DND-41 (cell line): ENCODE results near the gene CLASP1.

ENCODE experiments used
- ATAC-seq: fragments of 200-7000 bp; cut with Tn5 transposase; 3 replicates; pipeline ENCODE4 v1.9.1; 2021; ENCODE audit warnings: low read depth; ENCODE audit not compliant: insufficient read depth
- DNase-seq: peaks from one replicate; pipeline ENCODE4 v3.0.0-alpha.2; 2020
- H2AFZ ChIP-seq: 2 replicates; pipeline ENCODE4 v1.6.0; 2012; ENCODE audit warnings: low read depth, low read length
- H3K27ac ChIP-seq: 2 replicates; pipeline ENCODE4 v1.5.1; 2012; ENCODE audit warnings: low read length, inconsistent platforms
- H3K27me3 ChIP-seq: fragments of 200-600 bp; sonication (generic); 2 replicates; pipeline ENCODE4 v1.6.0; 2012; ENCODE audit warnings: low read length, mild to moderate bottlenecking, inconsistent platforms; ENCODE audit not compliant: insufficient read depth, poor library complexity
- H3K36me3 ChIP-seq: 2 replicates; pipeline ENCODE4 v1.5.1; 2012; ENCODE audit warnings: low read length, inconsistent platforms; ENCODE audit not compliant: insufficient read depth
- H3K4me1 ChIP-seq: 2 replicates; pipeline ENCODE4 v1.5.1; 2012; ENCODE audit warnings: mild to moderate bottlenecking, low read length; ENCODE audit not compliant: insufficient read depth
- H3K4me2 ChIP-seq: 2 replicates; pipeline ENCODE4 v1.6.0; 2012; ENCODE audit warnings: mild to moderate bottlenecking, moderate library complexity, low read length, inconsistent platforms; ENCODE audit not compliant: insufficient read depth
- H3K4me3 ChIP-seq, 2 experiments: fragments of 200-600 bp in 1 of 2; shearing (Covaris generic) in 1 of 2; 2 replicates each; pipeline ENCODE4 v1.5.1; 2012 to 2016; ENCODE audit warnings: inconsistent platforms in 2 of 2, low read length in 2 of 2, mild to moderate bottlenecking in 2 of 2, low read depth in 1 of 2, moderate library complexity in 1 of 2
- H3K79me2 ChIP-seq: 2 replicates; pipeline ENCODE4 v1.6.0; 2012; ENCODE audit warnings: low read length, inconsistent platforms; ENCODE audit not compliant: insufficient read depth
- H3K9ac ChIP-seq: 2 replicates; pipeline ENCODE4 v1.6.0; 2012; ENCODE audit warnings: low read depth, mild to moderate bottlenecking, inconsistent platforms, low read length, moderate library complexity
- H3K9me3 ChIP-seq: 2 replicates; pipeline ENCODE4 v1.5.1; 2012; ENCODE audit warnings: low read length, moderate library complexity, mild to moderate bottlenecking, inconsistent platforms; ENCODE audit not compliant: insufficient read depth, severe bottlenecking
- H4K20me1 ChIP-seq: 2 replicates; pipeline ENCODE4 v1.6.0; 2012; ENCODE audit warnings: low read length; ENCODE audit not compliant: insufficient read depth
- CTCF ChIP-seq: IDR thresholded peaks from 2 replicates; pipeline ENCODE4 v1.5.1; 2012; ENCODE audit warnings: borderline replicate concordance, low read length, moderate library complexity, mild to moderate bottlenecking; ENCODE audit not compliant: poor library complexity, severe bottlenecking; ENCODE audit errors: extremely low read depth
- EZH2 ChIP-seq: IDR thresholded peaks from 3 replicates; pipeline ENCODE4 v1.6.1; 2012; ENCODE audit warnings: borderline replicate concordance, low read depth, mild to moderate bottlenecking, moderate library complexity, low read length, inconsistent platforms; ENCODE audit not compliant: severe bottlenecking

CLASP1 gene

GRCh38 chr2:121519153-121519552 is 130.1 kb downstream of the CLASP1 start:
- DNase-seq (no peak), ATAC-seq (no peak)
- Histone ChIP-seq H3K9me3 (no peaks in the 10 kb centered on the region), H3K36me3 (peaks cover 78% of the 10 kb centered on the region), H4K20me1 (peaks cover 4% of the 10 kb centered on the region; the same call in 1 of the 2 replicates), H3K27me3 (no peaks in the 10 kb centered on the region), H3K4me2 (no peak overlapping the region), H2AFZ (no peak overlapping the region), H3K27ac (no peak overlapping the region), H3K4me1 (no peaks in the 10 kb centered on the region), H3K4me3 (no peak overlapping the region), H3K79me2 (peaks cover 8% of the 10 kb centered on the region; the same call in 1 of the 2 replicates), H3K9ac (no peak overlapping the region)
- TF ChIP-seq EZH2 = no peak
- no peak for TF ChIP-seq CTCF

GRCh38 chr2:121513597-121514333 is 135.5 kb downstream of the CLASP1 start:
- TF ChIP-seq EZH2 = no peak
- ATAC-seq (no peak), DNase-seq (no peak)
- H3K27me3 ChIP-seq = no peaks in the 10 kb centered on the region
- no peak overlapping the region for H3K27ac ChIP-seq
- H3K4me3 ChIP-seq = no peak overlapping the region
- no peaks in the 10 kb centered on the region for H3K4me1 ChIP-seq
- peaks cover 7% of the 10 kb centered on the region; the same call in 1 of the 2 replicates for H4K20me1 ChIP-seq
- H3K9me3 ChIP-seq = no peaks in the 10 kb centered on the region
- H3K9ac ChIP-seq = no peak overlapping the region
- no peak overlapping the region for H2AFZ ChIP-seq
- H3K4me2 ChIP-seq = no peak overlapping the region
- H3K79me2 ChIP-seq = peaks cover 2% of the 10 kb centered on the region; the same call in 1 of the 2 replicates
- peaks cover 50% of the 10 kb centered on the region for H3K36me3 ChIP-seq

GRCh38 chr2:121510857-121511256 is 138.4 kb downstream of the CLASP1 start:
- Histone ChIP-seq H4K20me1 (peaks cover 10% of the 10 kb centered on the region; the same call in 1 of the 2 replicates), H3K79me2 (peaks cover 22% of the 10 kb centered on the region), H3K9me3 (no peaks in the 10 kb centered on the region), H3K4me1 (no peaks in the 10 kb centered on the region), H3K4me3 (no peak overlapping the region), H3K36me3 (peaks cover 37% of the 10 kb centered on the region), H3K9ac (no peak overlapping the region), H3K4me2 (no peak overlapping the region), H2AFZ (no peak overlapping the region), H3K27ac (no peak overlapping the region), H3K27me3 (no peaks in the 10 kb centered on the region)
- TF ChIP-seq EZH2 = no peak
- TF ChIP-seq CTCF = no peak
- ATAC-seq = no peak
- no peak for DNase-seq

GRCh38 chr2:121506621-121507020 is 142.6 kb downstream of the CLASP1 start:
- Histone ChIP-seq H4K20me1 (peaks cover 8% of the 10 kb centered on the region; the same call in 1 of the 2 replicates), H3K9me3 (no peaks in the 10 kb centered on the region), H3K36me3 (peaks cover 40% of the 10 kb centered on the region), H3K27me3 (no peaks in the 10 kb centered on the region), H3K27ac (no peak overlapping the region), H2AFZ (no peak overlapping the region), H3K4me2 (no peak overlapping the region), H3K9ac (no peak overlapping the region), H3K79me2 (peaks cover 31% of the 10 kb centered on the region), H3K4me1 (no peaks in the 10 kb centered on the region), H3K4me3 (no peak overlapping the region)
- ATAC-seq (no peak), DNase-seq (no peak)
- no peak for TF ChIP-seq CTCF
- TF ChIP-seq EZH2 = no peak
